Measurements from ENCODE around the gene PTPRJ.
"Not testable (repeated sequence)": the region's sequence is repeated elsewhere in the genome, so short reads cannot be mapped to it uniquely, and the experiment has no call there.

DNA sequence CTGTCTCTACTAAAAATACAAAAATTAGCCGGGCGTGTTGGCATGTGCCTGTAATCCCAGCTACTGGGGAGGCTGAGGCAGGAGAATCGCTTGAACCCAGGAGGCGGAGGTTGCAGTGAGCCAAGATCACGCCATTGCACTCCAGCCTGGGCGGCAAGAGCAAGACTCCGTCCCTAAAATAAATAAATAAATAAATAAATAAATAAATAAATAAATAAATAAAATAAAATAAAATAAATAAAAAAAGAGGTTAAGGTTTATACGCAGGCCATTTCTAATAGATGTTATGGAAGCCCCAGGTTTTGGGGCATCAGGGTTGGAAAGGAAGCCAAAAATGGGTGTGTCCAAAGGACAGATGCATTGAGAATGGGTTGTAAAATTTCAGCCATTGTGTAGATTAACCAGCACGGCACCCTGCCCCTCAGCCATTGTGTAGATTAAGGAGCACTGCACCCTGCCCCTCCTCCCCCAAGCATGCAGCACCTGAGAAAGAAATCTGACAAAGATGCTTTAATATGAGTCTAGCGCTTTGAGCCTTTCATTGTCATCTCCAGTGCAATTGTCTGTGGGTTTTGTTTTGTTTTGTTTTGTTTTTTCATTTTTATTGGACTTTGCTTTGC lies 41.0 kb downstream of the PTPRJ start:
- TF ChIP-seq POLR2AphosphoS5 (IDR thresholded peaks at IDR 0.05; ENCODE audit: insufficient read depth in 1 of 2, low read depth in 1 of 2); POLR2A (IDR thresholded peaks at IDR 0.05): not testable (repeated sequence)
- TF ChIP-seq, protein P1, sequence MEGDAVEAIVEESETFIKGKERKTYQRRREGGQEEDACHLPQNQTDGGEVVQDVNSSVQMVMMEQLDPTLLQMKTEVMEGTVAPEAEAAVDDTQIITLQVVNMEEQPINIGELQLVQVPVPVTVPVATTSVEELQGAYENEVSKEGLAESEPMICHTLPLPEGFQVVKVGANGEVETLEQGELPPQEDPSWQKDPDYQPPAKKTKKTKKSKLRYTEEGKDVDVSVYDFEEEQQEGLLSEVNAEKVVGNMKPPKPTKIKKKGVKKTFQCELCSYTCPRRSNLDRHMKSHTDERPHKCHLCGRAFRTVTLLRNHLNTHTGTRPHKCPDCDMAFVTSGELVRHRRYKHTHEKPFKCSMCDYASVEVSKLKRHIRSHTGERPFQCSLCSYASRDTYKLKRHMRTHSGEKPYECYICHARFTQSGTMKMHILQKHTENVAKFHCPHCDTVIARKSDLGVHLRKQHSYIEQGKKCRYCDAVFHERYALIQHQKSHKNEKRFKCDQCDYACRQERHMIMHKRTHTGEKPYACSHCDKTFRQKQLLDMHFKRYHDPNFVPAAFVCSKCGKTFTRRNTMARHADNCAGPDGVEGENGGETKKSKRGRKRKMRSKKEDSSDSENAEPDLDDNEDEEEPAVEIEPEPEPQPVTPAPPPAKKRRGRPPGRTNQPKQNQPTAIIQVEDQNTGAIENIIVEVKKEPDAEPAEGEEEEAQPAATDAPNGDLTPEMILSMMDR (IDR thresholded peaks at IDR 0.05), result not testable (repeated sequence)

All from vagina (tissue), 2 donors.